Keratinocyte (primary cell): ENCODE data around the gene IL1A. TPM values are rescaled to one million over a fixed set of nuclear protein-coding genes. Genes with fewer than 3 reads are reported as not detected.

Experiments used
- DNase-seq: peaks from one replicate; pipeline ENCODE4 v3.0.0-alpha.2; 2011; ENCODE audit warnings: low read depth, missing footprints, low spot score
- FAIRE-seq: peaks from 2 replicates; lab custom pipeline; 2011; peaks lifted over from hg19 to GRCh38; lab: Jason Lieb, UNC
- H2AFZ ChIP-seq: 2 replicates; pipeline ENCODE4 v1.6.0; 2012; ENCODE audit warnings: low read length, control low read depth, inconsistent platforms; ENCODE audit not compliant: control insufficient read depth
- H3K27ac ChIP-seq: 2 replicates; pipeline ENCODE4 v1.5.1; 2011; ENCODE audit warnings: low read length; ENCODE audit not compliant: control insufficient read depth, insufficient read depth
- H3K27me3 ChIP-seq: 3 replicates; pipeline ENCODE4 v1.6.0; 2011; ENCODE audit warnings: low read length; ENCODE audit not compliant: control insufficient read depth, insufficient read depth; ENCODE audit errors: extremely low read depth
- H3K36me3 ChIP-seq, 2 experiments: 2 replicates in 1 of 2; 3 replicates in 1 of 2; pipeline ENCODE4 v1.5.1; 2011; ENCODE audit warnings: low read length in 2 of 2, mild to moderate bottlenecking in 1 of 2; ENCODE audit not compliant: control insufficient read depth in 2 of 2, insufficient read depth in 2 of 2; ENCODE audit errors: extremely low read depth in 1 of 2
- H3K4me1 ChIP-seq: 3 replicates; pipeline ENCODE4 v1.5.1; 2011; ENCODE audit warnings: low read length; ENCODE audit not compliant: control insufficient read depth, insufficient read depth; ENCODE audit errors: extremely low read depth
- H3K4me2 ChIP-seq: 3 replicates; pipeline ENCODE4 v1.6.0; 2011; ENCODE audit warnings: low read depth, low read length; ENCODE audit not compliant: control insufficient read depth, insufficient read depth; ENCODE audit errors: extremely low read depth
- H3K4me3 ChIP-seq, 3 experiments: fragments of 200-600 bp in 1 of 3; sonication (generic) in 1 of 3; 2 replicates in 2 of 3; 3 replicates in 1 of 3; pipeline ENCODE4 v1.5.1; 2011 to 2016; ENCODE audit warnings: low read length in 3 of 3, mild to moderate bottlenecking in 3 of 3, control low read depth in 2 of 3, inconsistent platforms in 1 of 3, low read depth in 1 of 3, mixed read lengths in 1 of 3, mixed run types in 1 of 3, moderate library complexity in 1 of 3; ENCODE audit not compliant: control insufficient read depth in 2 of 3, insufficient read depth in 2 of 3; ENCODE audit errors: extremely low read depth in 1 of 3
- H3K79me2 ChIP-seq: 2 replicates; pipeline ENCODE4 v1.6.0; 2012; ENCODE audit warnings: low read length; ENCODE audit not compliant: control insufficient read depth, insufficient read depth
- H3K9ac ChIP-seq: 3 replicates; pipeline ENCODE4 v1.6.0; 2011; ENCODE audit warnings: low read length; ENCODE audit not compliant: control insufficient read depth, insufficient read depth; ENCODE audit errors: extremely low read depth
- H3K9me1 ChIP-seq: 3 replicates; pipeline ENCODE4 v1.6.0; 2011; ENCODE audit warnings: low read length; ENCODE audit not compliant: control insufficient read depth, insufficient read depth; ENCODE audit errors: extremely low read depth
- H3K9me3 ChIP-seq: 2 replicates; pipeline ENCODE4 v1.5.1; 2012; ENCODE audit warnings: low read depth, low read length; ENCODE audit not compliant: control insufficient read depth
- H4K20me1 ChIP-seq: 3 replicates; pipeline ENCODE4 v1.6.0; 2011; ENCODE audit warnings: low read length; ENCODE audit not compliant: control insufficient read depth, insufficient read depth; ENCODE audit errors: extremely low read depth
- EZH2 ChIP-seq: IDR thresholded peaks from one replicate; pipeline ENCODE4 v1.6.1; 2012; ENCODE audit warnings: inconsistent platforms, mild to moderate bottlenecking, low read length, moderate library complexity
- dilution Hi-C: fragments of 300-500 bp; cut with MboI; formaldehyde crosslinking; loops from one replicate; pipeline ENCODE4 v1.7.0; 2020; ENCODE audit warnings: low sequenced_read_pairs; ENCODE audit not compliant: extremely low pct_ligation_motif_present
- polyA plus RNA-seq, 5 experiments: library from polyadenylated mRNA; depleted of rRNA in 3 of 5; stranded (reverse) in 3 of 5; stranded (forward) in 1 of 5; unstranded in 1 of 5; fragments of >200 nt; gene quantifications; 1 replicate in 1 of 5; 2 replicates in 3 of 5; 3 replicates in 1 of 5; pipeline versions ENCODE4 v1.2.1 to v1.2.3, GENCODE V29; 2011 to 2012; ENCODE audit warnings: missing spikeins in 2 of 5, low read depth in 1 of 5, low replicate concordance in 1 of 5
- TF ChIP-seq, protein P1 (sequence below), 3 experiments: IDR thresholded peaks in 1 of 3; conservative IDR thresholded peaks in 1 of 3; optimal IDR thresholded peaks in 1 of 3; 2 replicates in 2 of 3; 3 replicates in 1 of 3; pipeline versions ENCODE3 to v1.5.1; 2011; ENCODE audit warnings: low read length in 3 of 3, mild to moderate bottlenecking in 3 of 3, moderate library complexity in 2 of 3, control low read depth in 1 of 3, inconsistent platforms in 1 of 3; ENCODE audit not compliant: insufficient read depth in 2 of 3; ENCODE audit errors: extremely low read depth in 1 of 3

The IL1A gene
- polyA plus RNA-seq, 1 donor (not counting 4 experiments of a cell fraction or from before 2014, with no cell fraction given): 269 TPM

DNA sequence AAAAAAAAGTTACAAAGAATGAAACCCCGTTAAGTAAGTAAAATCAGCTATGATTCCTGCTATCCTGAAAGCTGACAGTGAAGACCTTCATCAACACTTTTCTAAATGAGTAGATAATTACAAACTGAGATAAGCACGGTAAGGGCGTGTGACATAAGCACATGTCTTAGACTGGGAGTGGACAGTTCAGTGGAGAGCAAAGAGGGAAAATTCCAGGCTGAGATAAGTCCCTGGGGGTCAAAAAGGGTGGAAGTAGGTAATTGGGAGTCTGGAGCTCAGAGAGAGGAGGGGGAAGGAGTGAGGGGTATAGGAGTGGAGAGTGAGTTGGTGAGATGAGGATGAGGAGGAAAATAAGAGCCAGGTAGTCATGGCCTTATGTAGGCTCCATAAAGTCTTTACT is 4.4 kb upstream of the IL1A start:
- H3K27me3 ChIP-seq: no peaks in the 10 kb centered on the region
- TF ChIP-seq, protein P1, sequence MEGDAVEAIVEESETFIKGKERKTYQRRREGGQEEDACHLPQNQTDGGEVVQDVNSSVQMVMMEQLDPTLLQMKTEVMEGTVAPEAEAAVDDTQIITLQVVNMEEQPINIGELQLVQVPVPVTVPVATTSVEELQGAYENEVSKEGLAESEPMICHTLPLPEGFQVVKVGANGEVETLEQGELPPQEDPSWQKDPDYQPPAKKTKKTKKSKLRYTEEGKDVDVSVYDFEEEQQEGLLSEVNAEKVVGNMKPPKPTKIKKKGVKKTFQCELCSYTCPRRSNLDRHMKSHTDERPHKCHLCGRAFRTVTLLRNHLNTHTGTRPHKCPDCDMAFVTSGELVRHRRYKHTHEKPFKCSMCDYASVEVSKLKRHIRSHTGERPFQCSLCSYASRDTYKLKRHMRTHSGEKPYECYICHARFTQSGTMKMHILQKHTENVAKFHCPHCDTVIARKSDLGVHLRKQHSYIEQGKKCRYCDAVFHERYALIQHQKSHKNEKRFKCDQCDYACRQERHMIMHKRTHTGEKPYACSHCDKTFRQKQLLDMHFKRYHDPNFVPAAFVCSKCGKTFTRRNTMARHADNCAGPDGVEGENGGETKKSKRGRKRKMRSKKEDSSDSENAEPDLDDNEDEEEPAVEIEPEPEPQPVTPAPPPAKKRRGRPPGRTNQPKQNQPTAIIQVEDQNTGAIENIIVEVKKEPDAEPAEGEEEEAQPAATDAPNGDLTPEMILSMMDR (optimal IDR thresholded peaks at IDR 0.05 in 1 of 3, IDR thresholded peaks at IDR 0.05 in 1 of 3, conservative IDR thresholded peaks at IDR 0.05 in 1 of 3; ENCODE audit: extremely low read depth in 1 of 3, insufficient read depth in 2 of 3, low read length in 3 of 3): no peak
- no peak for TF ChIP-seq EZH2
- dilution Hi-C loops: no loop called here
- H3K79me2 ChIP-seq: peaks cover 16% of the 10 kb centered on the region
- H3K27ac ChIP-seq: no peak overlapping the region
- H2AFZ ChIP-seq: no peak overlapping the region
- no peak overlapping the region for H3K4me3 ChIP-seq
- peaks cover 0 to 3% of the 10 kb centered on the region in 2 experiments for H3K36me3 ChIP-seq
- H3K9ac ChIP-seq: no peak overlapping the region
- peaks cover 47% of the 10 kb centered on the region for H3K4me1 ChIP-seq
- no peaks in the 10 kb centered on the region for H3K9me1 ChIP-seq
- no peak for FAIRE-seq
- H3K9me3 ChIP-seq: no peaks in the 10 kb centered on the region
- no peak overlapping the region for H3K4me2 ChIP-seq
- DNase-seq: no peak
- H4K20me1 ChIP-seq: no peaks in the 10 kb centered on the region

DNA sequence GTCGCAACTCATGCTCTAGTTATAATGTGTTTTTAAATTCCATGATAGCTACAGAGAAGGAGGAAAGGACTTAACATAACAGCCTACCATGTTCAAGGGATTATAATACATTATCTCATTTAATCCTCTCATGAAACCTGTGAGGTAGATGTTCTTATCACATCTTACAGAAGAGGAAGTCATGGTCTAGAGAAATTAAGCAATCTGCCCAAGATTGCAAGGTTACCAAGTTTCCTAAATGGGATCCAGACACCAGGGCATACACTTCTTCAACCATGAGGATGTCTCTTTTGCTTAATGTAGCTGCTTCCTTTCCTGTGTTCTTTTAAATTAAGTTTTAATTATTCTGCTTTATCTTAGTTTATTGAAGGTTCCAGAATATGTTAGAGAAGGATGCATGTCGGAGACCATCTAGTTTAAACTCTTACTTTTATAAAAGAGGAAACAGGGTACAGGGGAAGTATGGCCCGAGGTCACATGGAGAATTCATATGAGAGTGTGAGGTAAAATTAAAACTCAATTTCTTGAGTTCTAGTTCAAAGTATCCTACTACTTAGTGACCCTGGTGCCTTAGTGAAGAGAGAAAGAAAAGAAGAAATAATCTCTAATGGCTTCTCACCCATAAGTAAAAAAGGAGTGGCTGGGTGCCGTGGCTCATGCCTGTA is 3.6 kb upstream of the IL1A start:
- Histone ChIP-seq H3K27me3 (no peaks in the 10 kb centered on the region), H3K27ac (peak overlapping the region; percentile 58), H3K4me3 (no peak overlapping the region), H3K9ac (no peak overlapping the region), H3K9me1 (no peaks in the 10 kb centered on the region), H3K4me1 (peaks cover 39% of the 10 kb centered on the region), H3K36me3 (peaks cover 2 to 10% of the 10 kb centered on the region in 2 experiments), H3K4me2 (peak overlapping the region; percentile 42), H2AFZ (no peak overlapping the region), H3K79me2 (peaks cover 24% of the 10 kb centered on the region), H4K20me1 (no peaks in the 10 kb centered on the region), H3K9me3 (no peaks in the 10 kb centered on the region)
- dilution Hi-C loops: no loop called here
- TF ChIP-seq, protein P1 (optimal IDR thresholded peaks at IDR 0.05 in 1 of 3, IDR thresholded peaks at IDR 0.05 in 1 of 3, conservative IDR thresholded peaks at IDR 0.05 in 1 of 3; ENCODE audit: extremely low read depth in 1 of 3, insufficient read depth in 2 of 3, low read length in 3 of 3): no peak
- TF ChIP-seq EZH2: no peak
- no peak for DNase-seq
- FAIRE-seq: no peak
